Measurements from ENCODE around the gene C1orf232. TPM values are rescaled to one million over a fixed set of nuclear protein-coding genes. Genes with fewer than 3 reads are reported as not detected.

The C1orf232 gene
- total and polyA plus RNA-seq, 2 donors, result not detected

DNA sequence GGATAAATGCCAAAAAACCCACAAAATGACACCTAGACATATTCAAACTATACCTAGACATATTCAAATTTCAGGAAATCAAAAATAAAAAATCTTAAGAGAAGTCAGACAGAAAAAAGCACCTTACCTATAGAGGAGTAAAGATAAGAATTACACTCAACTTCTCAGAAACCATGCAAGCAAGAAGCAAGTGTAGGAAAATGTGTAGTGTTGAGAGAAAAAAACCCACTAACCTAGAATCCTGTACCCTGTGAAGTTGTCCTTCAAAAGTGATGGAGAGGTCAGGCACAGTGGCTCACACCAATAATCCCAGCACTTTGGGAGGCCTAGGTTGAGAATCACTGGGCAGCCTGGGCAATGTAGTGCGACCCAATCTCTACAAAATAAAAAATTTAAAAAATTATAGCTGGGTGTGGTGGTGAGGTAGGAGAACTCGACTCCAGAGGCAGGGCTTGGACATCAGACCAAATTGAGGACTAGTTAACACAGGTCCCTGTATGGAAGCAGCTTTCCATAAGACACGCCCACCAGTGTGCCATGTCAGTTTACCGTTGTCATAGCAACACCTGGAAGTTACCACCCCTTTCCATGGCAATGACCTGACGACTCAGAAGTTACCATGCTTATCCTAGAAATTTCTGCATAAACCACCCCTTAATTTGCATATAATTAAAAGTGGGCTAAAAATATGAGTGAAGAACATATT lies 36.5 kb downstream of the C1orf232 start:
- Histone ChIP-seq H3K9me3 (ENCODE audit: control insufficient read depth in 2 of 2, insufficient read depth in 1 of 2, low read length in 1 of 2) (no peaks in the 10 kb centered on the region), H3K4me3 (ENCODE audit: low read length in 2 of 2) (no peak overlapping the region), H3K27me3 (ENCODE audit: control insufficient read depth in 2 of 2, insufficient read depth in 1 of 2, low read length in 1 of 2) (no peaks in the 10 kb centered on the region), H3K27ac (ENCODE audit: low read depth in 1 of 2, low read length in 1 of 2) (no peak overlapping the region), H3K4me1 (ENCODE audit: control insufficient read depth in 2 of 2, insufficient read depth in 2 of 2, low read length in 2 of 2) (peaks cover 15 to 20% of the 10 kb centered on the region in 2 donors), H3K36me3 (ENCODE audit: control insufficient read depth in 2 of 2, insufficient read depth in 2 of 2, low read length in 1 of 2) (no peaks in the 10 kb centered on the region)
- WGBS, result 97% methylated on average over 5 of the region's 5 CpGs
- no peak for DNase-seq (ENCODE audit: low read depth in 6 of 9, low spot score in 9 of 9)

DNA sequence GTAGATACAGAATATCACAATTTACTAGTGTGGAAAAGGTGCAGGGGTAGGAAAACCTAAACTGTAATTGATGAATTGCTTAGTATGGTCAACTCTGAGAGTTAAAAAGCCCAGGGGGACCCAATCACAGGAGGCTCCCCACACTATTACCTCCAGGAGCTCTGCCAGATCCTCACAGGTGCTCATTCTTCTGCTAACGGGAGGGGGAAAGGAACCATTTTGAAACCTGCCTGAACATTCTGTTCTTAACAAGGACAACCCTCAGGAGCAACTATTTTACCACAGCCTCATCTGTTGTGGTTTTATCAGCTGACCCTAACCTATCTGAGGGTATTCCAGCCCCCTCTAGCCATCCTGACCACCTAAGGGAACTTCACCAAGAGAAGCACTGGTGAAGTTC lies 38.1 kb downstream of the C1orf232 start:
- 33% methylated on average over 1 of the region's 1 CpG for WGBS
- H3K36me3 ChIP-seq (ENCODE audit: control insufficient read depth in 2 of 2, insufficient read depth in 2 of 2, low read length in 1 of 2), result no peaks in the 10 kb centered on the region
- peak in 1 of 9 donors; percentile 20 for DNase-seq (ENCODE audit: low read depth in 6 of 9, low spot score in 9 of 9)
- H3K27me3 ChIP-seq (ENCODE audit: control insufficient read depth in 2 of 2, insufficient read depth in 1 of 2, low read length in 1 of 2), result no peaks in the 10 kb centered on the region
- H3K4me3 ChIP-seq (ENCODE audit: low read length in 2 of 2), result no peak overlapping the region
- H3K27ac ChIP-seq (ENCODE audit: low read depth in 1 of 2, low read length in 1 of 2), result no peak overlapping the region
- no peaks in the 10 kb centered on the region for H3K9me3 ChIP-seq (ENCODE audit: control insufficient read depth in 2 of 2, insufficient read depth in 1 of 2, low read length in 1 of 2)
- H3K4me1 ChIP-seq (ENCODE audit: control insufficient read depth in 2 of 2, insufficient read depth in 2 of 2, low read length in 2 of 2), result peaks cover 24 to 29% of the 10 kb centered on the region in 2 donors

DNA sequence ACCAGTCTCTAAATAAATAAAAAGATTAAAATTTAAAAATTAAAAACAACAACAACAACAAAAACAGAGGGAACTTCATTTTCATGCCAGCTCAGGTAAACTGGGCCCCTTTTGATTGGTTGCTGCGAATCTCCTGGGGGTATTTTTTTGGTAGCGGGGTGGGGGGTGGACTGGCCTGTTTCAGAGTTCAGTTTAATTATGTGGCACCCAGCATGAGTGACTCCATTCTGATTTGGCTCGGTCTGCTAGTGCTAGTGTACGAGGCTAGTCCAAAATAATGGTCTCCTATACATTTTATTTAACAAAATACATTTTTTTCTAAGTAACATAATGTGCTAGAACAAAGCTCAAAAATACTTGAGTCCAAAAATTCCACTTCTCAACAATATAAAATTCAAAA lies 39.0 kb downstream of the C1orf232 start:
- no peak for DNase-seq (ENCODE audit: low read depth in 6 of 9, low spot score in 9 of 9)
- Histone ChIP-seq H3K4me1 (ENCODE audit: control insufficient read depth in 2 of 2, insufficient read depth in 2 of 2, low read length in 2 of 2) (peaks cover 25 to 29% of the 10 kb centered on the region in 2 donors), H3K9me3 (ENCODE audit: control insufficient read depth in 2 of 2, insufficient read depth in 1 of 2, low read length in 1 of 2) (no peaks in the 10 kb centered on the region), H3K4me3 (ENCODE audit: low read length in 2 of 2) (no peak overlapping the region), H3K27me3 (ENCODE audit: control insufficient read depth in 2 of 2, insufficient read depth in 1 of 2, low read length in 1 of 2) (no peaks in the 10 kb centered on the region), H3K36me3 (ENCODE audit: control insufficient read depth in 2 of 2, insufficient read depth in 2 of 2, low read length in 1 of 2) (no peaks in the 10 kb centered on the region), H3K27ac (ENCODE audit: low read depth in 1 of 2, low read length in 1 of 2) (no peak overlapping the region)
- WGBS, result 98% methylated on average over 4 of the region's 4 CpGs

GRCh38 chr1:26127235-26128163 lies 41.3 kb downstream of the C1orf232 start:
- H3K4me3 ChIP-seq (ENCODE audit: low read length in 2 of 2), result peak overlapping the region; percentile 25 to 34

DNA sequence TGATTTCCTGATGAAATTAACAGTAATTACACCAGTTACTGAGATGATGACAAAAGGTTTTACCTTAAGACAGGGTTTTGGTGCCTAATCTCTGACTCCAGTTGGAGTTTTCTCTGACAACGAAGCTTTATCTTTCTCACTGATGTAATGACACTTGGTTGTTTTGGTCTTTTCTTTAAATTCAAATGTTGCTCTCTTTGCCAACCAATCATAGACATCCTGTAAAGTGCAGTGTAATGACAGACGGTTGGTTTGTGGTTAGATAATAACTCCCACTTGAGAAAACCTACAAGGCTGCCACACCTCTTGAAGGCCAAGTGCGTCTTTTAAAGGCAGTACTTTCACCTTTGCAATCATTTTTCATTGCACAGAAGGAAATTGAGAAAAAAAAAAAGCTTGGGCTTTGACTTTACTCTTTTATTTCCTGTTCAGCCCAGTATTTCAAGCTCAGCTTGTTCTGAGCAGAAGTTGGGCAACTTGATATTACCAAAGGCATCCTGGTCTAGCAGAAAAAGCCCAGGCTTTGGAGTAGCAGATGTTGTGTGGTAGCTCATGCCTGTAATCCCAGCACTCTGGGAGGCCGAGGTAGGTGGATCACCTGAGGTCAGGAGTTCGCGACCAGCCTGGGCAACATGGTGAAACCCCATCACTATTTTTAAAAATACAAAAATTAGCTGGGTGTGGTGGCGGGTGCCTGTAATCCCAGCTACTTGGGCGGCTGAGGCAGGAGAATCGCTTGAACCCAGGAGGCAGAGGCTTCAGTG lies 42.3 kb downstream of the C1orf232 start:
- peaks cover 9 to 13% of the 10 kb centered on the region in 2 donors for H3K36me3 ChIP-seq (ENCODE audit: control insufficient read depth in 2 of 2, insufficient read depth in 2 of 2, low read length in 1 of 2)
- no peaks in the 10 kb centered on the region for H3K9me3 ChIP-seq (ENCODE audit: control insufficient read depth in 2 of 2, insufficient read depth in 1 of 2, low read length in 1 of 2)
- WGBS, result 36% methylated on average over 9 of the region's 9 CpGs
- peaks cover 25 to 34% of the 10 kb centered on the region in 2 donors for H3K4me1 ChIP-seq (ENCODE audit: control insufficient read depth in 2 of 2, insufficient read depth in 2 of 2, low read length in 2 of 2)
- peak in 8 of 9 donors; percentile 64 to 95 (median 83) for DNase-seq (ENCODE audit: low read depth in 6 of 9, low spot score in 9 of 9)
- no peaks in the 10 kb centered on the region for H3K27me3 ChIP-seq (ENCODE audit: control insufficient read depth in 2 of 2, insufficient read depth in 1 of 2, low read length in 1 of 2)
- H3K27ac ChIP-seq (ENCODE audit: low read depth in 1 of 2, low read length in 1 of 2), result peak overlapping the region; percentile 84 to 96
- peak overlapping the region; percentile 25 to 34 for H3K4me3 ChIP-seq (ENCODE audit: low read length in 2 of 2)

More at GRCh38 chr1:26127235-26128163, 41.3 kb downstream of the C1orf232 start:
- H3K4me1 ChIP-seq (ENCODE audit: control insufficient read depth in 2 of 2, insufficient read depth in 2 of 2, low read length in 2 of 2), result peaks cover 25 to 34% of the 10 kb centered on the region in 2 donors
- WGBS, result 38% methylated on average over 13 of the region's 13 CpGs
- H3K27ac ChIP-seq (ENCODE audit: low read depth in 1 of 2, low read length in 1 of 2), result peak overlapping the region; percentile 75 to 96
- DNase-seq (ENCODE audit: low read depth in 6 of 9, low spot score in 9 of 9), result peak in 3 of 9 donors; percentile 38 to 66 (median 39)
- no peaks in the 10 kb centered on the region for H3K9me3 ChIP-seq (ENCODE audit: control insufficient read depth in 2 of 2, insufficient read depth in 1 of 2, low read length in 1 of 2)
- no peaks in the 10 kb centered on the region for H3K27me3 ChIP-seq (ENCODE audit: control insufficient read depth in 2 of 2, insufficient read depth in 1 of 2, low read length in 1 of 2)
- H3K36me3 ChIP-seq (ENCODE audit: control insufficient read depth in 2 of 2, insufficient read depth in 2 of 2, low read length in 1 of 2), result peaks cover 3 to 5% of the 10 kb centered on the region in 2 donors

DNA sequence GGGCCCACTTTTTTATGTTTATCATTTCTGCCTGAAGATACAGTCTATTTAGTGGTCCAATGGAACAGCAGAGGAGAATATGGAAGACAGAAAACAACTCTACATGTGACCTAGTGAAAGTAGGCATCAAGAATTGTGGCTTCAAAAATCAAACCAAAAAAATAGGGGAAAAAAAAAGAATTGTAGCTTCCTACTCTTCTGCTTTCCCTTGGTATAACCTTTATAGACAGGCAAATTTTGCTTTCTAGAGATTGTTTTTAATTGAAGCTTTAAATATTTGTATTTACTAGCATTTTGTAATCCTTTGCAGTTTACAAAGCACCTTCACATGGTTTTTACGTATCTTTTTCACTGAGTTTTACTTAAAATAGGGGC lies 42.8 kb downstream of the C1orf232 start:
- no peaks in the 10 kb centered on the region for H3K27me3 ChIP-seq (ENCODE audit: control insufficient read depth in 2 of 2, insufficient read depth in 1 of 2, low read length in 1 of 2)
- H3K27ac ChIP-seq (ENCODE audit: low read depth in 1 of 2, low read length in 1 of 2), result peak overlapping the region; percentile 84 to 96
- 6% methylated on average over 1 of the region's 1 CpG for WGBS
- H3K4me3 ChIP-seq (ENCODE audit: low read length in 2 of 2), result peak overlapping the region; percentile 3 to 34
- DNase-seq (ENCODE audit: low read depth in 6 of 9, low spot score in 9 of 9), result no peak
- peaks cover 9 to 13% of the 10 kb centered on the region in 2 donors for H3K36me3 ChIP-seq (ENCODE audit: control insufficient read depth in 2 of 2, insufficient read depth in 2 of 2, low read length in 1 of 2)
- H3K4me1 ChIP-seq (ENCODE audit: control insufficient read depth in 2 of 2, insufficient read depth in 2 of 2, low read length in 2 of 2), result peaks cover 24 to 34% of the 10 kb centered on the region in 2 donors
- H3K9me3 ChIP-seq (ENCODE audit: control insufficient read depth in 2 of 2, insufficient read depth in 1 of 2, low read length in 1 of 2), result no peaks in the 10 kb centered on the region

DNA sequence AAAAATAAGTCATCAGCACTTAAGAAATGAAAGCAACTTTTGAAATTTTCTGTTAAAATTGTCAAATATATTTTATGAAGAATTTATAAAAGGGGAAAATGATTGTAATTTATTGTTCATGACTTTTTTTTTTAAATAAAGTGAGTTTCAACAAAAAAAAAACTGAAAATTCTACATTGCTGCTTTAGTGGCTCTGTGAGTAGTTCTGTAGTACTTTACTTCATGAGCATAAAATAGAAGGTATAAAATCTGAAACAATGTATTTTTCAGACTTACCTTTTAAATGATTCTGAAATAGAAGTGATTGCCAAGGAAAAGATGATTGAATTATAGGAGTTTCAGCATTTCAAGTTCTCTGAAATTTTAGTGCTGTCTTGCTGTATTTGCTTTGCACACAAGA lies 43.4 kb downstream of the C1orf232 start:
- DNase-seq (ENCODE audit: low read depth in 6 of 9, low spot score in 9 of 9), result no peak
- peak overlapping the region in 1 of 2 donors; percentile 96 for H3K27ac ChIP-seq (ENCODE audit: low read depth in 1 of 2, low read length in 1 of 2)
- no peaks in the 10 kb centered on the region for H3K27me3 ChIP-seq (ENCODE audit: control insufficient read depth in 2 of 2, insufficient read depth in 1 of 2, low read length in 1 of 2)
- peaks cover 19 to 31% of the 10 kb centered on the region in 2 donors for H3K4me1 ChIP-seq (ENCODE audit: control insufficient read depth in 2 of 2, insufficient read depth in 2 of 2, low read length in 2 of 2)
- H3K9me3 ChIP-seq (ENCODE audit: control insufficient read depth in 2 of 2, insufficient read depth in 1 of 2, low read length in 1 of 2), result no peaks in the 10 kb centered on the region
- H3K36me3 ChIP-seq (ENCODE audit: control insufficient read depth in 2 of 2, insufficient read depth in 2 of 2, low read length in 1 of 2), result peaks cover 9 to 13% of the 10 kb centered on the region in 2 donors
- no peak overlapping the region for H3K4me3 ChIP-seq (ENCODE audit: low read length in 2 of 2)

DNA sequence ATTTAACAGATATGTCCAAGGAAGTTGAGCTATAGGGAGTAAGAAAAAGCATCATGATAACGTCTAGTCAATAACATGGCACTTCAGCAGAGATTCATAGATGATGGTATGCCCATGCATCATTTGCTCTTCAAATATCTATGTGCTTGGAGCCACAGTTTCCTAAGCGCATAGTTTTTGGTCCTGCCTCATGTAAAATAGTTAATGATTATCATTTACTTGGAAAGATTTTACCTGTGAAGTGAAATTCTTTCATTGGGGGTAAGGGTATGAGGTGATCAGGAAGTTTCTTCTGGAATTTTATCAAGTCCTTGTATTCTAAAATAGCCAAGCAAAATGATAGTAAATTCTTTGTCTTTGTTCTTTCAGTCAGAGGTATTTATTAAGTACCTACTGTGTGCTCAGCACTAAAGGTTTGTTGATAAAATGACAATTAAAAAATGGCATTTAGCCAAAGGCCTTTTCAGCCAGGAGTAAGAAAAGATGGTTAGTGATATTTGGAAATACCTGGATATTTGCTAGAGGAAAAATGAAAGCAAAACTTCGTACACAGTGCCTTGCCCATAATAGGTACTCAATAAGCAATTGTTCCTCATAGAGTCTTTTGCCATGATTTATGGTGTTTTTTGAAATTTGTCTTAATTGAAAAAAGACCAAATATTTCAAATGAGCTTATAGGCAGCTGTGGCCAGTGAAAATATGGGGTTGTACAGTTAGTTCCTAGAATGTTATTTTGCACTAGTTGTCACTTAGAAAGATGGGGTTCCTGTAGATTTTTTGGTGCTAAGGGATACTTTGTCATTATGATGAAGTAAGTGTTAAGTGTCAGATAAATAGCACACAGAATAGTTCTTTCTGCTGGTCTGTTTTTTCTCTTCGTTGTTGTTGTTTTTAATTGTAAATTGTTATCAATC lies 44.1 kb downstream of the C1orf232 start:
- H3K36me3 ChIP-seq (ENCODE audit: control insufficient read depth in 2 of 2, insufficient read depth in 2 of 2, low read length in 1 of 2), result peaks cover 9 to 13% of the 10 kb centered on the region in 2 donors
- DNase-seq (ENCODE audit: low read depth in 6 of 9, low spot score in 9 of 9), result no peak
- H3K9me3 ChIP-seq (ENCODE audit: control insufficient read depth in 2 of 2, insufficient read depth in 1 of 2, low read length in 1 of 2), result no peaks in the 10 kb centered on the region
- no peak overlapping the region for H3K27ac ChIP-seq (ENCODE audit: low read depth in 1 of 2, low read length in 1 of 2)
- peaks cover 24 to 38% of the 10 kb centered on the region in 2 donors for H3K4me1 ChIP-seq (ENCODE audit: control insufficient read depth in 2 of 2, insufficient read depth in 2 of 2, low read length in 2 of 2)
- no peaks in the 10 kb centered on the region for H3K27me3 ChIP-seq (ENCODE audit: control insufficient read depth in 2 of 2, insufficient read depth in 1 of 2, low read length in 1 of 2)
- WGBS, result 92% methylated on average over 4 of the region's 4 CpGs
- H3K4me3 ChIP-seq (ENCODE audit: low read length in 2 of 2), result no peak overlapping the region

Data from thymus (tissue), 11 donors.